ENCODE results near the gene CDH13.
"Not testable (repeated sequence)": the region's sequence is repeated elsewhere in the genome, so short reads cannot be mapped to it uniquely, and the experiment has no call there.

Gene CDH13

DNA sequence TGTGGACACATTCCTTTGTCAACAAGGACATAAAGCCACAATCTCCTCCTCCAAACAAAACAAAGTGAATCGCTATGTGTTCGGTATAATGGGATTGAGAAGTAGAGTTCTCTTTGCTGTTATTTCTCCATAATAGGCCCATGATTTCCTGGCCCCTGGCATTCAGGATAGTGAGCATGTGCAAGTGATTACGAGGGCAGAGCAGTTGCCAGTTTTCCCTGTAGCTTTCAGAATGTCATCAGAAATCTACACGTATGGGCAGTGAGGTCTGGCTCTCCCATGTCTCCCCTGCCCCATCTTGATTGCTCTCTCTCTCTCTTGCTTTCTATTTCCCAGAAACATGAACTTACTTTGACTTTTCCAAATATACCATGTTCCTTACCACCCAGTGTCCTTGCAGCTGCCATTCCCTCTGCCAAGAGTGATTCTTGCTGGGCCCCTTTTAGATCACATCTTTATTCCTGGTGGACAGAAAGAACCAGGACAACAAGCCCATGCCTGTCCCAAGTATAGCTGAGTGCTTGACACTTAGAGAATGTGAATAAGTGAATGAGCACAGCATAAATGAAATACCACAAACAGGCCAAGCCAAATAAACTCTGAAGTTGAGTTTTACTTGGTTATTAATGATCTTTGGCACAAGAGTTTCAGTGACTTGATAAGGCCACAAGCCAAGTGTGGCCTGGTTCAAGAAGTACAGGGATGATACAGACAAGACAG lies 273.1 kb downstream of the CDH13 start:
- DNase-seq: no peak

DNA sequence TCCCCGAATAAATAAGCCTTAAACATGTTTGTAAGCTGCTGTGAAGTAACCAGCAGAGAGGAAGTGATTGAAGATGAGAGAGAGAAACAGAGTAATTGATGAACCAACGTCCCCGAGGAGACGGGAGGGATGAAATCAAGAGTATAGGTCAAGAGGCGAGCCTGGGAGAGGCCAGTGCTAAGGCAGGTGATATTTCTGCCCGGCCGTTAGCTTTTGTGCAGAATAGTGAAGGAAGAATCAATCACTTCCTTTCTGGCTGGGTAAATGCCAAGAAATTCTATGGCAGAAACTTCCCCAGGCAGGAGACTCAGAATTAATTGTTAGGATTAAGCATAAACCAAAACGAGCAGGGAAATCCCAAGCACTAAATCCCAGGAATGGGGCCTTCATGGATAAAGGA lies 273.8 kb downstream of the CDH13 start:
- no peak for DNase-seq

DNA sequence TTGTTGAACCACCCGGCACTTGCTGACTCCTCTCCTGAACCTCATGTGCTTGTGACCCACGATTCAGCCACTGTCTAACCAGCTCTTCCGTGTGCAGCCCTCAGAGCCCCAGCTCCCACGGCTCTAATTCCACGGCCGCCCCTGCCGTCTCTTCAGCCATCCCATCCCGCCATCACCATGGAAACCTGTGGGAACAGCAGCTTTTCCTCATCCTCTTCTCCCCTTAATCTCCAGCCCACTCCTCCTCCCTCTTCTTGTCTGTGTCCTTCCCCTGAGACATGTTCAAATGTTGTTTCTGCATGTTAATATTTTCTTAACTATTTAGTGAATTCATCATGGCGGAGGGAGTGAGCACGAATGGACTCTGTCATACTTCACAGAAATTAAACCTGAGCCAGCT lies 285.2 kb downstream of the CDH13 start:
- no peak for DNase-seq

DNA sequence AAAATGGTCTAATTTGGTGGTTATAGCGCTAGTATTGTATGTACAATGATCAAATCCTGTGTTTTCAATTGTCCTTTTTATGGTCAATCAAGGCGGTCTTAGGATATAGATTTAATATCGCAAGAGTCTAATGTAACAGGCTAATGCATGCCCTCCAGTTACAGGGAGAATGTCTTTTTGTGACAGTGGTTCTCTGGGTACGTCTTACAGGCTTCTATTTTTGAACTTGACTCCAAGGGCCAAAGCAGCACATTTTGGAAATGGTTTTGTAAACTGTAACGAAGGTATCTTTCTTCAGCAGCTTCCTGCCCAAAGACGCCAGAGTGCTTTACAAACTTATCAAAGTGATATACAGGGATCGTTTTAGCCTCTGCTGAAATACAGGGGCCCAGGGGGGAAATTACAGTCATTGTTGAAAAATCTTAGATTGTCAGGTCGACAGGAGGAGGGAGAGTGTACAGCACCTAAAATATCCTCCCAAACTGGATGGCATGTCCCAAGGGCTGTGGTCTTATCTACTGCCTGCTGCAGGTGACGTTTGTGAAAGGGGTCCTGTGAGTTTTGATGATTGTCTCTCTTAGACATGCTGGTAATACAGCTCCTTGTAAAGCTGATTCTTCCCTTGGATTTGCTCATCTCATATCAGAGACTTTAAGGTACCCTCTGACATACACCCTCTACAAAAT lies 288.5 kb downstream of the CDH13 start:
- DNase-seq: no peak

DNA sequence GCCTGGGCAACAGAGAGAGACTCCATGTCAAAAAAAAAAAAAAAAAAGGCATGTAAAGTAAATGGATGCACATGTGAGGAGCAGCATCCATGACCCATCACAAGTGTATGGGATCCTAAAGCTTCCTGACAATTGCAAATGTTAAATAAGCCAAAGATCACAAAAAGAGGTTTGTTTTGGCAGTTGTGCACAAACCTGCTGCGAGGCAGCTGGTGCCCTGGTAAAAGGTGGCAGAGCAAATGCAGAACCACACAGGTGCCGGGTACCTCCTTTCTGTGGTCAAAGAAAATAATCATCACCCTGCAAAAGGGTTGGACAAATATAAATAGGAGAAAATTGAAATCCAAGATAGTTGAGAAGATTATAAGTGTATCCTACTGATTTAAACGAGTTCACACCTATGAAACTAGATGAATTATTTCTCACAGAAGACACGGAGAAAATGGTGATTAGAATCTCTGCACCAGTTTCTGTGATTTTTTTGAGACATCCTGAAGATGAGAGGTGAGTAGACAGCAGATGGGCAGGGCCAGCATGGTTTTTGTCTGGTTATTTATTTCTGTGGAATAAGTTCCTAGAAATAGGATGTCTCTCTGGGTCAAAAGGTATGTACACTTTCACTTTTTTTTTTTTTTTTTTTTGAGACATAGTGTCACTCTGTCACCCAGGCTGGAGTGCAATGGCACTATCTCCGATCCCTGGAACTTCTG lies 291.3 kb downstream of the CDH13 start:
- DNase-seq: no peak

DNA sequence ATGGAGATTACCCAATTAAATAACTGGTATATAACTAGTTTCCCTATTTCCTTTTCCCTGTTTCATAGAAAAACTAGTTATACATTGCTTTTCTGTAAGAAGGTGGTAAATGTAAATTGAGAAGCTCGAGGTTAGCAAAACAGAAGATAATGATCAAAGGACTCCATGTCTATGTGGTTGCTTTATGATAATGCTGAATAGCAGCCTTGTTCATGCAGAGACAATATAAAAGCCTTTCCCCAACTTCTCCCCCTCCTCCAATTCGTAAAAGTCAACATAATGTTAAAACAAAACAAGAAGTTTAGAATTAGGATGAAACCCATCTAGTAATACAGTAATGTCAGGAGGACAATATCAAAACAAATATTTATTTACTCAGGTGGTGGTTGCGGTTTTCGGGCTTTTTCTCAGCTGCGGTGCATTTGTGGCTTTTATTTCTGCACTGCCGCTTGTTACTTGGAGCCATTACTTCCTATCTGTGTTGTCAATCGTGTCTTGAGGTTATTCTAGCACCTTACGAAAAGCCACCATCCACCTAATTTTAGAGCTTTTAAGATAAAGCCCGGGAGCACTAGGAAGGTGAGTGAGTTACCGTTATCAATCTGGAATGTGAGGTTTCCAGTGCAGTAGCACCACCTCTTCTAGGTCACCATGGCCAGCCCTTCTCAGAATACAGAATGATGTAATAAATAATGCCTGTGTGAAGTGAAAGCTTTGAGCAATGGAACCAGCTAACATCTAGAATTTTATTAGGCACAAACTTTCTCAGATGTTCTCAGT lies 297.5 kb downstream of the CDH13 start:
- DNase-seq: no peak

DNA sequence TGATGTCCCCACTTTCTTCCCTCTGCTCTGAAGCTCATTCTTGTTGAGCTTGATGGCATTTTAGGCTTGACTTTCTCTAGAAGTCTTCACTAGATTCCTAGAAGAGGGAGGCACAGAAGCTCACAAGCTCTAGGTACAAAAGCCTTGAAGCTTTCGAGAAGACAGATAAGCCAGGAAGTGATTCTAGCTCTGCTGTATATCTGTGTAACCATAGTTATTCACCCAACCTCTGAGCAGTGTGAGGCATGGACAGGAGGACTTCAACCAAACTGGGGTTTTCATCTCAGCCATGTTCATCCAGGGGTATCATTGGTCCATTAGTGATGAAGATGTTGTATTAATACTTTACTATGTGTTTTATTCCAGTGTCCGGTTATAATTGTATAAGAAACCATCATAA lies 299.7 kb downstream of the CDH13 start:
- DNase-seq: no peak

DNA sequence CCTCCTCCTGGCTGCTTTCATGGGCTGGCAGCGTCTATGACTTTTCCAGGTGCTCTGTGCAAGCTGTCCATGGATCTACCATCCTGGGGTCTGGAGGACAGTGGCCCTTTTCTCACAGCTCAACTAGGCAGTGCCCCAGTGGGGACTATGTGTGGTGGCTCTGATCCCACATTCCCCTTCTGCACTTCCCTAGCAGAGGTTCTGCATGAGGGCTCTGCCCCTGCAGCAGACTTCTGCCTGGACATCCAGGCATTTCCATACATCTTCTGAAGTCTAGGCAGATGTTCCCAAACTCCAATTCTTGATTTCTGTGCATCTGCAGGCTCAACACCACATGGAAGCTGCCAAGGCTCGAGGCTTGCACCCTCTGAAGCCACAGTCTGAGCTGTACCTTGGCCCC lies 307.2 kb downstream of the CDH13 start:
- DNase-seq: not testable (repeated sequence)

DNA sequence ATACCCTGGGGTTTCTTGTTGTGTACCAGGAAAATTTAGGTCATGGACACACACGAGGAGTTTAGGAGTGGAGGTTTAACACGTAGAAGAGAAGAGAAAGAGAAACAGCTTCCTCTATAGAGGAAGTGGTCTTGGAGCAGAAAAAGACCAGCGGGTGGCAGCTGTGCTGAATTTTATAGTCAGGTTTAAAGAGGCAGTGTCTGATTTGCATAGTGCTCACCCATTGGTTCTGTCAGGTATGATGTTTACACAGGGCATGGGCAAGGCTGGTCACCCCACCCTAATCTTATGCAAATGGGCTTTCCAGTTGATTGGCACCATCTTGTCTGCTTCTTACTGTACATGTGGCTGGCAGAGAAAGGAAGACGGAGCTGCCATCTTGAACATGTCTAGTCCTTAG lies 309.0 kb downstream of the CDH13 start:
- no peak for DNase-seq

DNA sequence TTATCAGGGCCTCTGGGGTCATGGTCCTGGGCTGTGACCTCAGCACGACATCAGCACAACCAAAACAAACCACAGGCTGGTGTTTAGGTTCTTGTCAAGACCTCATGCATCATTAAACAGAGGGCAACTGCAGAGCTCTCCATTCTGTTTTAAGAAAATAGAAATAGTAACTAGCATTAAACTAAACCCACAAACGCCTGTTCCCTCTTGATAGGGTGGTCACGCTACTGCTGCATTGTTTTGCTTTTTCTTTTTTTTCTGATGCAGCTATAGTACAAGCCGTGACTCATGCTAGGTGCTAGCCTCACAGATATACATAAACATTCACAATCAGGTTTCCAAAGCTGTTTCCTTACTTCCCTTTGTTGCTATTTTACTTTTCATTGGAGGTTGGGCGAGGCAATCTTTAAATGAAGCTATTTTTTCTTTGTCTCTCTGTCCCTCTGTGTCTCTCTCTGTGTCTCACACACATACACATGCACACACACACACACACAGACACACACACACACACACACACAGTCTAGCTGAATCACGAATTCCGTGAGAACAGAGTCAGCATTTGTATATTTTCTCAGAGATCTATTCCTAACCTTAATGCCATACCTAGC lies 310.3 kb downstream of the CDH13 start:
- no peak for DNase-seq

DNA sequence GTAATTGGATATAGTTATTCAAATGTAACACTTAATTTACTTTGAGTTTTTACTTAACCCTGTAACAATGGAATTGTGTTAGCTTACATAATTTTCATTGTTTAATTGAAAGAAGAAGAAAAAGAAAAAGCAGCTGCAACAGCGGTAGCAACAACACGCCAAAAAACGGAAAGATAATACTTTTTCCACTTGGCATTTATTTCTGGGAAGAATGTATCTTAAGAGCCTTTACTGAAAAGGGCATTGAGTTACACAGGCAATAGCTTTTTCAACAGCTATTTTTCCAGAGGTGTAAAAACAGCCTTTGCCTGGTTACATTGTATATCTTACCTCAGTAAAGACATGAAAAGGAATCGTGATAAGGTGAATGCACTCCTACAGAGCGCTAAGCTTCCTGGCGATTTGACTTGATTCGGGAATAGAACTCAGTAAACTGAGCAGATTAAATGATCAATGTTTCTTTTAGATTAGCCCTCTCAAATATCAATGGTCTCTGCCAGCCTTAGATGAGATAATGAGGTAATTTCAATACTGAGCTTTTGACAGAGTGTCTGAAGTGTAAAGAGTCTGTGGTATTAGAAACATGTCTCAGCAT lies 311.3 kb downstream of the CDH13 start:
- no peak for DNase-seq

DNA sequence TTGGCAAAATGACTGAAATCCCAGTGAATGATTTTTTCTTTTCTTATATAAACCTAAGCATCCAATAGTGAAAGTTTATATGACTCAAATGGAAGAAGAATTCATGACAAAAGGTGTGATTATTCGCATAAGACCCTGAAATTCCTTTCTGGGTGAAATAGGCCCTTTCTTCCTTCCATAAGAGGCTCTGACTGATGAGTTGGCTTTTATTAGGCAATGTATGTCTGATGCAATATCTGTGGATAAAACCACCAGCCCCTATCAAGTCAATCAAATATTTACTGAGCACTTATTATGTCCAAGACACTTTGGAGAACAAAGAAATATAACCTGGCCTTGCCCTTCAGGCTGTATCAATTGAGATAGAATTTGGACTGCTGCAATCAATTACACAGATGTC lies 316.6 kb downstream of the CDH13 start:
- no peak for DNase-seq

DNA sequence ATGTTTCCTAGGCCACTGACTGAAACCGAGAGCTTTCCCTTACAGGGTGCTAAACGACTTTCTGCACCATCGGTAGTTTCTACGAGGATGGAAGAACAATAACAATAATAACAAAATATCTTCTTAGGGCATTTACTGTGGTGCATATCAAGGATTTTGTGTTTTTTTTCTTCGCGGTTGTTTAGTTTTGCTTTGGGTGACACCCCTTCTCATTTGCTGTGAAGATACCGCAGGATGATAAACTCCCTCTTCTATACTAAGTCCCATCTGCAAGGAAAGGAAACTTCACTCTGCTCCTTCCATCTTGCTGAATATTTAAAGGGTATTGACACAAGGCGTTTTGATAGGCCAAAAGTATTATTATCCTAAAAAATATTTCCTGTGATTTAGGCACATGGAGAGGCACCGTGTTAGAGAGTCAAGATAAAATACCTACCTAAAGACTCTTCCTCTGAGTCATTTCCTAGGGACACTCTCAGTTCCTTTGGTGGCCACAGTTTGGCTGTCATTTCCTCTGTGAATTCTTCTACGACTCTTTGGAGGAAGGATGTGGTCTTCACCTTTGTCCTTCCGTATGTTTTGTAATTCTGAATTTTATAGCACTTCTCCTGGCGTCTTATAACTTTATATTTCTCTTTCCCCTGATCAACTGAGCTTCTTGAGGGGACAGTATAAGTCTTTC lies 318.8 kb downstream of the CDH13 start:
- no peak for DNase-seq

DNA sequence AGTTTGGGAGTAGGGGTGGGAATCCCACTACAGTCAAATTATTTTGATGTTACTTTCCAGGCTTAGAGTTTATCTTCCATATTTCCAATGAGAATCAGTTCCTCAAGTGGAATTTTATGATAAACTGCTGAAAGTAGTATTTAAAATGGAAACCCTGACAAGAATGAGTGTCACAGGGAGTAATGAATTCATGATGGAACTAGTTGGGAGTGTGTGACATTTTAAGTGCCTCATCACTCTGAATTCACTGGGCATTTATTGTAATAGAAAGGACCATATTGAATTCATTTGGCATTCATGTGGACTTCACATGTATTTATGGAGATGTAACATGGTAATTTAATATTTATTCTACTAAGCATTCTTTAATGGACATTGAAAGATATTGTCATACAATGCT lies 320.9 kb downstream of the CDH13 start:
- no peak for DNase-seq

DNA sequence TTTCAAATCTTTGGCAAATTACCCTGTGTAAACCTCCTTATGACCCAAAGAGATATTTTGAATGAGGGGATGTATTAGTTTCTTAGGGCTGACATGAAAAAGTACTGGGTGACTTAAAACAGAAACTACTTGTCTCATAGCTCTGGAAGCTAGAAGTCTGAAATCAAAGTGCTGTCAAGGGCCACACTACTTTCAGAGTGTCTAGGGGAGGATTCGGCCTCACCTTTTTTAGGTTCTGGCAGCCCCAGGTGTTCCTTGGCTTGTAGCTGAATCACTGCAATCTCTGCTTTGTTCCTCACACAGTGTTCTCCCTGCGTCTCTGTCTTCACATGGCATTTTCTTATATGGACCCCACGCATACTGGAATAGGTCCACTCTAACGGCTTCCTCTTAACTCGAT lies 322.2 kb downstream of the CDH13 start:
- DNase-seq: no peak

DNA sequence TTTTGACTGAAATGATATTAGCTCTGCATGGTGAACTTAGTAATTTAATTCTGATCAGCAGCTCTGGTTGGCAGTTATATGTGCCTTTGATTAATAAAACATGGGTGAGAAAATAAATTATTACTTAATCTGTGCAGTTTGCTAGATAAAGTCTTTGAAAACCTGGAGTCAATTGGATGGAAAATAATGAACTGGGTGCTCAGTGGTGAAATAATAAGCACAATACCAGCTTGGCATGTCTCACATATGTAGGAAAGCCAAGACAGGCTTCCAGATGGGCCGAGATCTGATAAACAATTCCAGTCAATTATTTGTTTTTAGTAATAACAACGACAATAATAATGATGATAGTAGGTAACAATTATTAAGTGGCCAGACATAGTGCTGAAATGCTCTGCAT lies 326.7 kb downstream of the CDH13 start:
- DNase-seq: no peak

DNA sequence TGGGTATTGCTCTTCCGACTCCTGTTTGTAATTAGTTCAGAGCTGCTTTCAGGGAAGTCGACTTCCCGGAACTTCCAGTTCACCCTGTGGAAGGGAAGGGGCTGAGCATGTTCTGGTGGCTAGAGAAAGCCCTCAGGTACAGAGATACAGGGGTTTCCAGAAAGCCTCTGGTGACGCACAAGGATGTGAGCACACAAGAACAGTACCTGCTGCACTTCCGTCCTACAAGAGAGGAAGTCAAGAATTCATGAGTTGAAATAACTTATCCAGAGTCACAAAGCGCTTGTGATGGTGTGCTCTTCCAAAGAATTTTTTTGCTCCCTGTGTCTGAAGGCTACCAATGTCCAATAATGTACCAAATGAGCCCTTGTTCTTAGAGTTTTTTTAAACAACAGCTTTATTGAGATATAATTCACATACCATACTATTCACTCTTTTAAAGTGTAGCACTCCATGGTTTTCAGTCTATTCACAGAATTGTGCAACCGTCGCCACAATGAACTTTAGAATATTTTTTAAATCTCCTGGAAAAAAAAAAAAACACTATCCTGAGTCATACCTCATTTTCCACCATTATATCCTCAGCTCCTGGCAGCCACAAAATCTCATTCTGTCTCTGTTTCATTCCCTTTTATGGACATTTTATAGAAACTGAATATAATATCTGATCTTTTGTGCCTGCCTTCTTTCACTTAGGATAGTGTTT lies 327.6 kb downstream of the CDH13 start:
- DNase-seq: no peak

DNA sequence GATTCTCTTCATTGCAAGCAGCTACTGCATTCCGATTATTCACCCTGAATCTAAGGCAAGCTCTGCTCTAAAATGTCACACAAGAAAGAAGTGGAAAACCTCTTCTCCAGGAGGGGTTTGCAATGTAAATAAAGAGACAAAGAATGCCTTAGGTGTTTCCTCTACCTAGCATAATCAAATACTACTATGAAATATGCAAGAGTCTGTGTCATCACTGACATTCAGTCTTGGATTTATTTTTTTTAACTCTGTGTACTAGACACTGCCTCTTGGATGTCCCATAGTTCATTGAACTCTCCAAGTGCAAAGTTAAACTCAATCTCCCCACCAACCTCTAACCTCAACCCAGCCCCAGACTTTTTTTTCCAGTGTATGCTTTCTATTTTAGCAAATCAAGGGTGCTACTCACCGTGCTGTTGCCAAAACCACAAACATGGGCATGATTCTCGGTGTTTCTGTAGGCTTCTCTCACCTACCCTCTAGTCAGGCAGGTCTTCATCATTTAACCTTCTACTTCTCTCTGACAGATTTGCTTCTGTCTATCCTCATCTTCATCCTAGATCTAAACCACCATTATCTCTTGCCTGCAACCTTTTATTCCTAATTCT lies 329.1 kb downstream of the CDH13 start:
- no peak for DNase-seq

DNA sequence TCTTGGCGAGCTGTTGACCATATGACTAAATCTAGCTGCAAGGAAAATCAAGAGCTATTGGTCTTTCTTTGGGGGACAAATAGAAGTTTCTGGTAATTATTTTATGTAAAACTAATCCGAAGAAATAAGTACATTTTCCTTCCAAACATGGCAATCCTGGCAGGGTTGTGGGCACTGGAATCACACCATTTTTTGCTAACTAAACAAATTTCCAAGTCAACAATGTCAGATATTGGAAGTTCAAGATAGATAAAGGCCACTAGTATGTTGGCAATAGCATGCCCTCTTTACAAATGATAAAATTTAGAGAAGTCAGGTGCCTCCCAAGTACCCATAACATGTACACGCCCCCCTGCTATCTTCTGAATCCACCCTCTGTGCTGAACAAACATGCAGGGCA lies 330.4 kb downstream of the CDH13 start:
- DNase-seq: no peak

DNA sequence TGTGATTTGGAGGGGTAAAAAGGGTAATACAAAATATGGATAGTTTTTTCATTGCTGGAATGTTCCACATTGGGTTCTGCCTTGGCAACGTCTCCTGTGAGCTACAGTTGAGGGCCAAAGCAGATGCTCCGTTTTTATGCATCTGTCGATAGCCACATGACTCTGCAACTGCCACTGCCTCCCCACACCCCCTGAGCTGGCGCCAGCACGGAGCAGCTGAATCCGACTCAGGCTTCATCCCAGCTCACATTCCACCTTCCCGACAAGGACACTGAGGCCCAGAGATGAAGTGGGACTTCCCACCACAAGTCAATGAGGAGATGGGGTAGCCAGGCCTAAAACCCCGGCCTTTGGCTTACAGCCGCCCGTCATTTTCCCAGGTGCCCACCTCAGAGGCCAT lies 334.1 kb downstream of the CDH13 start:
- DNase-seq: no peak

DNA sequence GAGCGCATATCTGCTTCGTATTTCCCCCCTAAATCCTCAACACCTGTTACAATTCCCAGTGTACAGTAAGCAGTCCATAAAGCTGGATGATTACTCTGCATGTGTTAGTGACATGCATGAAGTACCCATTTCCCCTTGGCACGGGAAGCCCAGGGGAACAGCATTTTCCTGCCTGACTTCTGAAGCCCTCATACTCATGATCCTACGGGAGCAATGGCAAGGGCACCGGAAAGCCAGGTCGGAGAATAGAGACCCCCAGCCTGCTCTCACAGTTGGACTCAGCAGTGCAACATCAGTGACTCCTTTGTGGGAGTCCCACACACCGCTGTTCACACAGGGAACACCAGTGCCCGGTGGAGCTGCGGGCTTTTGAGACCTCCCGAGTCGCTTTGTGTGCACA lies 336.9 kb downstream of the CDH13 start:
- DNase-seq: no peak

Measured in activated naive CD4-positive, alpha-beta T cell treated with anti-CD3 and anti-CD28 coated beads, Interleukin-2, amount 50 U/mL, for 16 hours (primary cell).